HPDE6-E6E7 (cell line): ENCODE results near the gene MELK.
A peak's percentile ranks its signal among the peaks of the same experiment; 100 is the strongest.
"Not testable (repeated sequence)": the region's sequence is repeated elsewhere in the genome, so short reads cannot be mapped to it uniquely, and the experiment has no call there.

Experiments used
- DNase-seq: peaks from one replicate; pipeline ENCODE4 v3.0.0; 2011; ENCODE audit warnings: missing footprints; ENCODE audit errors: extremely low spot score

Gene MELK

DNA sequence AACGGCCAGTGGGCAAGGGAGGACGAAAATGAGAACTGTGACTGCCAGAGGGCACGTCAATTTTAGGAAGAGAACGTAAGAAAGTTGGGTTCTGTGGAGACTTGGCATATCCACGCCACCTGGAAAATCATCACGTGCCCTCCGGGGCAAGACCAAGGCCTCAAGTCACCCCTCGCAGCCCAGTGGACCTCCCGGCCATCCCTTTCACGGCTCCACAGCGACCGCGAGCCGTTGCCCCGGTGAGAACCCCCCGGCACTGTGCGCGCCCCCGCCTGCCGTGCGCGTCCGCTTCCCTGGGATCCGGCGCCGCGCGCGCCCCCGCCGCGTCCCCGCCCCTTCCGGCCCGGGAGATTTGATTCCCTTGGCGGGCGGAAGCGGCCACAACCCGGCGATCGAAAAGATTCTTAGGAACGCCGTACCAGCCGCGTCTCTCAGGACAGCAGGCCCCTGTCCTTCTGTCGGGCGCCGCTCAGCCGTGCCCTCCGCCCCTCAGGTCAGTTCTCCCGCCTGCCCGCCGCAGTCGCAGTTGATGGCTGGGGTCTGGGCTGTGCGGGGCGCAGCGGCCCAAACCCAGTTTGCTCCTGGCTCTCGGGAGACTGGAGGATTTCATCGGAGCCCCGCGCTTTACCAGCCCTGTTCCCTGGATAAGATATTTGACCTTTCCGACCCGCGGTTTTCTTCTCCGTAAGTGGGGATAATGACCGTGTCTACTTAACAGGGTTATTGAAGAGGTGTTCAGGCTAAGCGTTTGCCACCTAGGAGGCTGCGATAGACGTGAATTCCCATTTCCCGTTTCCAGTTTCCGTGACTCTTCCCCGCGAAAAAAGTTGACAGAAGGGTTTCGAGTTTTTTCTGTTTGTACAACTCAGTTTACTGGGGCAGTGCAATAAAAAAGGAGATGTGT lies at the start of gene MELK:
TSS of gene MELK (plus strand) at position 381 of the 904 bp plus-strand sequence. CDS start 8,787 bp downstream, outside the sequence.
- DNase-seq = peak; percentile 80

DNA sequence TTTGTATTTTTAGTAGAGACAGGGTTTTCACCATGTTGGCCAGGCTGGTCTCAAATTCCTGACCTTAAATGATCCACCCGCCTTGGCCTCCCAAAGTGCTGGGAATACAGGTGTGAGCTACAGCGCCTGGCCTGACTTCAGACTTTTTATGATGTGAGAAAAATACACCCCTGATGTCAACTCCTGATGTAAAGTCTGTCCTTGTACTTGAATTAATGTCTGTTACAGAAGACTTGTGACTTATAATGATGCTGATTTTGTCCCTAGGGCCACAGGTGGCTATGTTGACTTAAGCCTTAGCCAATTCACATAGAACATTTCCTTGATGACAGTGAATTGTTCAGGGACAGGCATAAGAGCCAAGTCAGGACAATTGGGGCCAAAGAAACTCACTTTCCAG lies 42.5 kb upstream of the MELK start:
- no peak for DNase-seq

DNA sequence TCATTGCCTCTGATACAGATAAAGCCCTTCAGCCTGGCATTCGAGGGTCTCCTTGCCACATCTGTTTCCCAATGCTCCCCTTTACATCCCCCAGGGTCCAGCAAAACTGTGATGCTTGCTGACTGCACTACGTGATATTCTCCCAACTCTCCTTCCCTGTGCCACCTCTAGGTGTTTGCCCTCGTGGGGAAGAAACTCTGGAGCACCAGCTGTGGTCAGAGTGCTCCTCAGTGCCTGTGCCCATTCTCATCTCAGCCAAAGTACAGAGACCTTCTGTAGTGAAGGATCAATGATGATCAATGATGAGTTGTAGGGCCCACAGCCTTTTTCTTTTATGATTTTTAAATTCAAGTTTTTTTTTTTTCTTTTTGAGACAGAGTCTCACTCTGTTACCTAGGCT lies 40.3 kb upstream of the MELK start:
- DNase-seq = no peak

DNA sequence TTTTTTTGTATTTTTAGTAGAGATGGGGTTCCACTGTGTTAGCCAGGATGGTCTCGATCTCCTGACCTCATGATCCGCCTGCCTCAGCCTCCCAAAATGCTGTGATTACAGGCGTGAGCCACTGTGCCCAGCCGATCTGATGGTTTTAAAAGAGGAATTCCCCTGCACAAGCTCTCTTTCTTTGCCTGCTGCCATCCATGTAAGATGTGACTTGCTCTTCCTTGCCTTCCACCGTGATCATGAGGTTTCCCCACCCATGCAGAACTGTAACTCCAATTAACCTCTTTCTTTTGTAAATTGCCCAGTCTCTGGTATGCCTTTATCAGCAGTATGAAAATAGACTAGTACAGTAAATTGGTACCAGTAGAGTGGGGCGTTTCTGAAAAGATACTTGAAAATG lies 39.0 kb upstream of the MELK start:
- not testable (repeated sequence) for DNase-seq

DNA sequence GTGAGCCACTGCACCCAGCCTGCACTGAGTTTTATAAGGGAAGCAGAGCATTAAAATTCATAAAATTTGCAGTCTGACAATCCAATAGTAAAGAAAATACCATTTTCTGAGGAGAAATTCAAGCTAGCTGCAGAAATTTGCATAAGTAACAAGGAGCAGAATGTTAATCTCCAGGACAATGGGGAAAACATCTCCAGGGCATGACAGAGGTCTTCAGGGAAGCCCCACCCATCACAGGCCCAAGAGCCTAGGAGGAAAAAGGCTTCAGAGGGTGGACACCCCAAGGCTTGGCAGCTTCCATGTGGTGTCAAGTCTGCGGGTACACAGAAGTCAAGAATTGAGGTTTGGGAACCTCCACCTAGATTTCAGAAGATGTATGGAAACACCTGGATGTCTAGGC lies 37.6 kb upstream of the MELK start:
- no peak for DNase-seq

DNA sequence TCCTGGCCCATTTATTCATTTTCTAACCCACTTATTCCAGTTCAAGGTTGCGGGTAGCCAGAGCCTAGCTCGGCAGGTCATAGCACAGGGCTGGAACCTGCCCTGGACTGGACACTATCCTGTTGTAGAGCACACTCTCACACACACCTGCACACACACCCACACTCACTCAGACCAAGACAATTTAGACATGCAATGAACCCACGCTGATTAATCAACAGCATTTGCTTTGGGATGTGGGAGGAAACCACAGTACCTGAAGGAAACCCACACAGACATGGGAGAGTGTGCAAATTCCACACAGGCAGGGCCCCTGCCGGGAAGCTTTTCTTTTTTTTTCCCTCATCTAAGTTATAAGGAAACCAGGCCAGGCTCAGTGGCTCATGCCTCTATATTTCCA lies 34.8 kb upstream of the MELK start:
- DNase-seq = no peak

DNA sequence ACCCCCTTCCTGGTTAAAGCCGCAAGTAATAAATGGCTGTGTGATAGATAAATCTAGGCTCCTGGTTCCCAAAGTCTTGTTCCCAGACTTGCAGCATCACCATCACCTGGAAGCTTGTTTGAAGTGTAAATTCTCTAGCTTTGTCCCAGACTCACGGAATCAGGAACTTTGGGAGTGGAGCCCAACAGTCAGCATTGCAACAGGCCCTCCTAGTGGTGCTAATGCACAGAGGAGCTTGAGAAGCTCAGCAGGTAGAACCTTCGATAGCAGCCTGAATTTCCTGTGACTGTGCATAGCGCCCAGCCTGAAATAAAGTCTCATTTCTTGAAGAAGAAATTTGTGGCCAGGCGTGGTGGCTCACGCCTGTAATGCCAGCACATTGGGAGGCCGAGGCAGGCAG lies 30.3 kb upstream of the MELK start:
- DNase-seq = no peak

DNA sequence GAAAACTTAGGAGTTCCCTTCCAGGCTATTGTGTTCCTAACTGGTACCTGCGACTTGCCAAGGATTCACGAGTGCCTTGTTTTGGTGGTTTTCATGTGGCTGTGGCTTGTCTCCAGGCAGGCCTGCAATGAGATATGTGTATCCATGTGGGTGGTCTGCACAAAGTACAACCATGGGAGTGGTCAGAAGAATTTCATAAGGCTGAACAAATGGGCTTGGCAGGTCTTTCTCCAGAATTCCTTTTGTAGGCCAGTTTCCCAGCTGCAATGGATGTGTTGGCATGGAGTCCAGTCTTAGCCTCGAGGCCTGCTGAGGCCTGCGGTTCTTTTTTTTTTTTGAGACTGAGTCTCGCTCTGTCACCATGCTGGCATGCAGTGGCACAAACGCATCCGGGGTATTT lies 28.8 kb upstream of the MELK start:
- DNase-seq = no peak

DNA sequence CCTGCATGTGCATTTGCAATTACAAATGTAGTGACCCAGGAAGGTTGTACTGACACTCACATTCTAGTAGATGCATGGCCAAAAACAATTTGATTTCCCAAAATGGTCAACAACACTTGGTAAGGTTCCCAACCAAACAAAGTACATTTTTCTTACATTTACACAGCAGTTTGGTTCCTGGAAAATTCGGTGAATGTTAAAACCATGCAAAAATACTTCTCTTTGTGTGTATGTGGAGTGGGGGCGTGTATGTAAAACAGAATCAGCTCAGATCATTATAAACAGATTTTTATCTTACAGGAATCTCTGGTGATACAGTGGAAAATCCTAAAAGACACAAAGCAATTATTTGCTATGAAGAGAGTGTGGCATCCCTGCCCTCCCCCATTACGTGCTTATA lies 25.1 kb upstream of the MELK start:
- no peak for DNase-seq

DNA sequence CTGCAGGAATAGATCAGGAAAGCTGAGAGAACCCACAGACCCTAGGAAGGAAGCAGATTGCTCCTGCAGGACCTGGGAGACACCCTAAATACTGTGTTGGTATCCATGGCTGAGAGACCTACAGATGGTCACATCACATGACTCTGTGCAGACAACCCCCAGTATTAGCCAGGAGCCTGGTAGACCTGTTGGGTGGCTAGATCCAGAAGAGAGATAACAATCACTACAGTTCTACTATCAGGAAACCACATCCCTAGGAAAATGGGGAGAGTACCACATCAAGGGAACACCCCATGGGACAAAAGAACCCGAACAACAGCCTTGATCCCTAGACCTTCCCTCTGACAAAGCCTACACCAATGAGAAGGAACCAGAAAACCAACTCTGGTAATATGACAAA lies 24.2 kb upstream of the MELK start:
- no peak for DNase-seq

DNA sequence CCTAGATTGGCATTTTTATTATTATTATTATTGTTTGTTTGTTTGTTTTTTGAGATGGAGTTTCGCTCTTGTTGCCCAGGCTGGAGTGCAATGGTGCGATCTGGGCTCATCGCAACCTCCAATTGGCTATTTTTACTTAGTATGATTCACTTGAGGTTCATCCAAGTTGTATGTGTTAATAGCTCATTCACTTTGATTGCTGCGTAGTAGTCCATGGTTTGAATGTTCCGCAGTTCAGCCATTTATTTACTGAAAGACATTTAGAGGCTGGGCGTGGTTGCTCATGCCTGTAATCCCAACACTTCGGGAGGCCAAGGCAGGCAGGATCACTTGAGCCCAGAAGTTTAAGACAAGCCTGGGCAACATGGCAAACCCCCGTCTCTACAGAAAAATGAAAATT lies 22.6 kb upstream of the MELK start:
- DNase-seq = no peak

DNA sequence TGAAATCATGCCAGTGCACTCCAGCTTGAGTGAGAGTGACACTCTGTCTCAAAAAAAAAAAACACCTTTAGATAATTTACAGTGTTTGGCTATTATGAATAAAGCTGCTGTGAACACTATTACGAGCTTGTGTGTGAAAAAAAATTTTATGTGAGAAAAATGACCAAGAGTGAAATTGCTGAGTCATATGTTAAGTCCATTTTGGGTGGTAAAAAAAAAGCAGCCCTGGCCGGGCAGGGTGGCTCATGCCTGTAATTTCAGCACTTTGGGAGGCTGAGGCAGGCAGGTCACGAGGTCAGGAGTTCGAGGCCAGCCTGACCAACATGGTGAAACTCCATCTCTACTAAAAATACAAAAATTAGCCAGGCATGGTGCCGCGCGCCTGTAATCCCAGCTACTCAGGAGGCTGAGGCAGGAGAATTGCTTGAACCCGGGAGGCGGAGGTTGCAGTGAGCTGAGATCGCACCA lies 22.0 kb upstream of the MELK start:
- DNase-seq = not testable (repeated sequence)

DNA sequence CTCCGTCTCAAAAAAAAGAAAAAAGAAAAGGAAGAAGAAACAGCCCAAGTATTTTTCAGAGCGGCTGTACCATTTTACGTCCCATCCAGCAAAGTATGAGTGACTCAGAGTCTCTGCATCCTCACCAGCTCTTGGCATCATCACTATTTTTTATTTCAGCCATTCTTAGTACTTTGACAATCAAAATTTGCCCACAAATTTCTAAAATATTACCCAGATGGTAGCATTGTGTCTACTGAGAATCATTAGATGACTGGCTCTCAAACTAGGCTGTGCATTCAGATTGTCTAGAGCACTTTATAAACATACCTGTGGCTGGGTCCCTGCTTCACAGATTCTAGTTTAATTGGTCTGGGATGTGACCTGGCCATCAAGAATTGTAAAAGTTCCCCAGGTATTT lies 21.6 kb upstream of the MELK start:
- DNase-seq = no peak

DNA sequence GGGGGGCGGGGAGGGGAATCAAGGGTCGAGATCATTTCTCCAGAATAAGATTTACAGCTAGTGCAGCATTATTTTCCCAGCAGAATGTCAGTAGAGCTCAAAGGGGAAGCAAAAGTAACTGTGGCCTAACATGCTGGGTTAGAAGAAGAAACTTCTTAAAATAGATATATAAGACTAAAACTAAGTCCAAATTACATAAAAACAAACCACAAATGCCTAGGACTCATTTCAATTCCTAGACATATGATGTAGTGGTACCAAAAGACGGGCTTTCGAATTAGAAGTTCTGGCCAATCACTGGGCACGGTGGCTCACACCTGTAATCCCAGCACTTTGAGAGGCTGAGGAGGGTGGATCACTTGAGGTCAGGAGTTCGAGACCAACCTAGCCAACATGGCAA lies 20.8 kb upstream of the MELK start:
- DNase-seq = no peak

DNA sequence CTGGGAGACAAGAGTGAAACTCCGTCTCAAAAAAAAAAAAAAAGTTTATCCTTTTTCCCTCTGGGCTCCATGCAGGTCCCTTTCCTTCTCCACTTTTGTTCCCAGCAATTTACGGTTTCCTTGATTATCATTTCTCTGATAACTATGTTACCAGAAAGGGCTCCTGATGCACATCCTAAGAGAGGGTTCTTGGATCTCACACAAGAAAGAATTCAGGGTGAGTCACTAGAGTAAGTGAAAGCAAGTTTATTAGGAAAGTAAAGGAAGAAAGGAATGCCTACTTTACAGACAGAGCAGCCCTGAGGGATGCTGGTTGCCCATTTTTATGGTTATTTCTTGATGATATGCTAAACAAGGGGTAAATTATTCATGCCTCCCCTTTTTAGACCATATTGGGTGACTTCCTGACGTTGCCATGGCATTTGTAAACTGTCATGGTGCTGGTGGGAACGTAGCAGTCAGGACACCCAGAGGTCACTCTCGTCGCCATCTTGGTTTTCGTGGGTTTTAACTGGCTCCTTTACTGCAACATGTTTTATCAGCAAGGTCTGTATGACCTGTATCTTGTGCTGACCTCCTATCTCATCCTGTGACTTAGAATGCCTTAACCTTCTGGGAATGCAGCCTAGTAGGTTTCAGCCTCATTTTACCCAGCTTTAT lies 13.5 kb upstream of the MELK start:
- DNase-seq = no peak

DNA sequence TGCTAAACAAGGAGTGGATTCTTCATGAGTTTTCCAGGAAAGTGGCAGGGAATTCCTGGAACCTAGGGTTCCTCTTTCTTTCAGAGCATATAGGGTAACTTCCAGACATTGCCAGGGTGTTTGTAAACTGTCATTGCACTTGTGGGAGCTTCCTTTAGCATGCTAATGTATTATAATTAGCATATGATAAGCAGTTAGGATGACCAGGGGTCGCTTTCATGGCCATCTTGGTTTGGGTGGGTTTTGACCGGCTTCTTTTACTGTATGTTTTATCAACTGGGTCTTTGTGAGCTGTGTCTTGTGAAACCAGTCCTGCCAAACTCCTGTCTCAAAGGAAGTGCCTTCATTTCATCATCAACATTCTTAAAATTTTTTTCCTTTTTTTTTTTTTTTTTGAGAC lies 11.9 kb upstream of the MELK start:
- DNase-seq = no peak

DNA sequence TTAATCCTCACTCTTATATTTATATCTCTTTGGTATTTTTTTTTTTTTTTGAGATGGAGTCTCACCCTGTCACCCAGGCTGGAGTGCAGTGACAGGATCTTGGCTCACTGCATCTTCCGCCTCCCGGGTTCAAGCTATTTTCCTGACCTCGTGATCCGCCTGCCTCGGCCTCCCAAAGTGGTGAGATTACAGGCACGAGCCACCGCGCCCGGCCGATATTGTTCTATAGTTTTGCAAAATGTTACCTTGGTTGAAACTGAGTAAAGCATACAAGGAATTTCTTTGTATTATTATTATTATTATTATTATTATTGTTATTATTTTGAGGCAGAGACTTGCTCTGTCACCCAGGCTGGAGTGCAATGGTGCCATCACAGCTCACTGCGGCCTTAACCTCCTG lies 9.9 kb upstream of the MELK start:
- not testable (repeated sequence) for DNase-seq

DNA sequence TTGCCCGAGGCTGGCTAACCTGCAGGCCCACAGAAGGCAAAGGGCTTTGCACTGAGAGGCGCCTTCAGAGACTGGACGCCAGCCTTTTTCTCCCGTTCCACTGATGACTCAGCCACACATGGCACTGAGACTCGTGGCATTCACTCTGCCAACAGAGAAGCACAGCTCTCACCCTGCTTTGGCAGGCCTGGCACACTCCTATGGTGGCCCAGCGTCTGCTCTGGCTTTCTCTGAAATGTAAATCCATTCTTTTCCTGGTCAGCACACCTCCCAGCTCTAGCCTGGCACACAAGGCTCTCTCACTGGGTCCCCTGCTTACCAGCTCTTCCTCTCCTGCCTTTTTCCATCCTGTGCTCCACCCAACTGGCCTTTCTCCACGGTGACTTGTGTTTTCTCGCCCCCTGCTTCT lies 5.9 kb upstream of the MELK start:
- peak; percentile 19 for DNase-seq

DNA sequence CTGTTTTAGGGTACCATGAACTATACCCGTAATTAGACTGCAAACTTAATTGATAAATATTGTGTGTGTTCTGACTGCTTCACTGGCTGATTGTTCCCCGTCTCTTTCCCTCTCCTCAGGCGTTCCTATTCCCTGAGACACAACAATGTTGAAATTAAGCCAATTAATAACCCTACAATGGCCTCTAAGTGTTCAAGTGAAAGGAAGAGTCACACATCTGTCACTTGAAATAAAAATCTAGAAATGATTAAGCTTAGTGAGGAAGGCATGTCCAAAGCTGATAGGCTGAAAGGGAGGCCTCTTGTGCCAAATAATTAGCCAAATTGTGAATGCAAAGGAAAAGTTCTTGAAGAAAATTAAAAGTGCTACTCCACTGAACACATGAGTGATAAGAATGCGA lies 4.0 kb upstream of the MELK start:
- DNase-seq = not testable (repeated sequence)

DNA sequence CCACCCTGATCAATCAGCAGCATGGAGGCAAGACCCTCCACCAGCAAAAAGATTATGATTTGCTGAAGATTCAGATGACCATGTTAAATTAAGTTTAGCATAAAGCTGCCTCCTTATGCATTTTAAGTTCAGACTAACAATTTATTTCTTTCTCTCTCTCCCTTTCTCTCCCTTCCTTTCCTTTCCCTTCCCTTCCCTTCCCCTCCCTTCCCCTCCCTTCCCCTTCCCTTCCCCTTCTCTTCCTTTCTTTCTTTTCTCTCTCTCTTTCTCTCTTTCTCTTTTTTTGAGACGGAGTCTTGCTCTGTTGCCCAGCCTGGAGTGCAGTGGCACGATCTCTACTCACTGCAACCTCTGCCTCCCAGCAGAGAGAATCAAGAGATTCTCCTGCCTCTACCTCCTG lies 1.4 kb upstream of the MELK start:
- DNase-seq = no peak

DNA sequence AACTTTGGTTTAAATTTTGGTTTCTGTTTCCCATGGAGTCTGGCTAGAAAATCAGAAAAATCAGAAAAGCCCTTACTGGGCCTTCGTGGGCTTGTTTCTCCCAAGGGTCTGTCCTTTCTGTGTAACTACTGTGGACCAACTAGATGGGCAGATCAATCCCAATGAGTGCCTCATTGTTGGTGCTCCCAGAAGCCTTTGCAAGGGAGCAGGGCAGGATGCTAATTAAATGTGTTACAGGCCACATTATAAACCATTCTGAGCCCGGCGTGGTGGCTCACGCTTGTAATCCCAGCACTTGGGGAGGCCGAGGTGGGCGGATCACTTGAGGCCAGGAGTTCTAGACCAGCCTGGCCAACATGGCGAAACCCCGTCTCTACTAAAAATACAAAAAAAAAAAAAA lies 1.4 kb downstream of the MELK start:
- not testable (repeated sequence) for DNase-seq

DNA sequence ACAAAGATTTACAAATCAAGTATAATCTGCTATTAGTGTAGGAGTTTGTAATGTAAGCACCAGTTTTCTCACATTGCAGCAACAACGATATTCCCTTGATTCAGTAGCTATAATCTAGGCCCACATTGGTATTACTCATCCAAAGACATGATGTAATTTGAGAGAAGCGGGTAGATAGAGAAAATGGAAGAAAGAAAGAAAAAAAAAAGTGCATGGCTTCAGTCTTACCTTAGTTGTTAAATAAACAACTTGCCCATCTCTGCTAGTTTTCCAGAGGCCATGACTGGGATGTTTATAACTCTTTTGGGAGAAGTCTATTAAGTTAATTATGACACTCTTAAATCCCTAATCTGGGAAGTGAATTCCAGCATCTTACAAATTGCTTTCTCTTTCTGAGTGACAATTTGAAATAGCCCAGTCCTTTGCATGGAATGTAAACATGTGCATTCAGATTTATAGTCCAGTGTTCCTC lies 2.8 kb downstream of the MELK start:
- no peak for DNase-seq

DNA sequence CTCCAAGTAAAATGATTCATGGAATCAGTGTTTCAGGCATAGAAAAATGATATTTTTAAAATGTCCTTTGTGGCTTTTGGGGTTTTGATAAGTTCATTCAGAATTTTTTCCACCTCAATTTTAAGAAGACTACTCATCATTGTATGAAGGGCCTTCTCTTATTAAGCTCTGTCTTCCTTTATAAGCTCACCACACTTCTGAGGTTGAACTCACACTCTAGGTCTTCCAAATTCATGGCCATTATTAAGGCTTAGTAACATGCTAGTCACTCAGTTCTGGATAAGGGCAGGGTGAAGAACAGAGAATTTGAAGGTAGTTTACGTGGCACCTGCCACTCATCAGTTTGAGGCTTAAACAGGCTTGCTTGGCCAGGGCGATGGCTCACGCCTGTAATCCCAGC lies 4.2 kb downstream of the MELK start:
- no peak for DNase-seq
